SU-DHL-6 (cell line): Measurements from ENCODE around the gene NATD1.

Experiments
- CTCF ChIP-seq: fragments of 200-600 bp; sonication (generic); IDR thresholded peaks from one replicate; pipeline ENCODE4 v1.5.1; 2017; ENCODE audit warnings: antibody characterized with exemption, mild to moderate bottlenecking, low read length, moderate library complexity; ENCODE audit not compliant: insufficient read depth, poor library complexity, severe bottlenecking
- EZH2phosphoT487 ChIP-seq: fragments of 200-600 bp; sonication (generic), shearing (Covaris generic); conservative IDR thresholded peaks from 2 replicates; pipeline ENCODE4 v1.6.1; 2018; ENCODE audit warnings: mild to moderate bottlenecking, antibody characterized with exemption, low read length, moderate library complexity, mixed read lengths

GRCh38 chr17:21291357-21291756, 38.1 kb upstream of the NATD1 start:
- TF ChIP-seq CTCF: no peak
- no peak for TF ChIP-seq EZH2phosphoT487
